GM19025 (cell line): ENCODE measurements around the gene FSTL4.

Experiments
- ATAC-seq: cut with Tn5 transposase; IDR thresholded peaks from one replicate; pipeline ENCODE4 v1.9.1; 2021; ENCODE audit warnings: mild to moderate bottlenecking, low read depth, moderate library complexity; ENCODE audit not compliant: unreplicated experiment

The FSTL4 gene

GRCh38 chr5:133612249-133612860 lies at the start of gene FSTL4:
Gene FSTL4 (minus strand): TSS chr5:133612541.
- no peak for ATAC-seq

- no peak for ATAC-seq
Observed at GRCh38 chr5:133661389-133661788, 49.0 kb upstream of the FSTL4 start.

- ATAC-seq: no peak
Observed at GRCh38 chr5:133658327-133658726, 46.0 kb upstream of the FSTL4 start.

GRCh38 chr5:133657036-133657435 lies 44.7 kb upstream of the FSTL4 start:
- no peak for ATAC-seq

GRCh38 chr5:133655966-133656365 lies 43.6 kb upstream of the FSTL4 start:
- no peak for ATAC-seq

- ATAC-seq: no peak
Observed at GRCh38 chr5:133653760-133654049, 41.4 kb upstream of the FSTL4 start.

GRCh38 chr5:133652951-133653759 lies 40.8 kb upstream of the FSTL4 start:
- ATAC-seq: no peak

- ATAC-seq: no peak
Observed at GRCh38 chr5:133644000-133644865, 31.9 kb upstream of the FSTL4 start.

- ATAC-seq: no peak
Observed at GRCh38 chr5:133643365-133643764, 31.0 kb upstream of the FSTL4 start.

GRCh38 chr5:133642153-133642722 lies 29.9 kb upstream of the FSTL4 start:
- ATAC-seq: no peak

- no peak for ATAC-seq
Observed at GRCh38 chr5:133641683-133642082, 29.3 kb upstream of the FSTL4 start.

GRCh38 chr5:133639850-133640528 lies 27.6 kb upstream of the FSTL4 start:
- ATAC-seq: no peak

GRCh38 chr5:133638436-133638835 lies 26.1 kb upstream of the FSTL4 start:
- ATAC-seq: no peak

GRCh38 chr5:133637206-133637605 lies 24.9 kb upstream of the FSTL4 start:
- ATAC-seq: no peak

- no peak for ATAC-seq
Observed at GRCh38 chr5:133635051-133635450, 22.7 kb upstream of the FSTL4 start.

GRCh38 chr5:133627180-133627579 lies 14.8 kb upstream of the FSTL4 start:
- no peak for ATAC-seq

GRCh38 chr5:133624316-133624715 lies 12.0 kb upstream of the FSTL4 start:
- ATAC-seq: no peak

GRCh38 chr5:133618141-133618540 lies 5.8 kb upstream of the FSTL4 start:
- no peak for ATAC-seq

- ATAC-seq: no peak
Observed at GRCh38 chr5:133613743-133614142, 1.4 kb upstream of the FSTL4 start.

GRCh38 chr5:133613184-133613583 lies 843 bp upstream of the FSTL4 start:
- no peak for ATAC-seq
